B cell (primary cell): ENCODE data around the gene KLHL42. TPM values are rescaled to one million over a fixed set of nuclear protein-coding genes. Genes with fewer than 3 reads are reported as not detected.

Experiments used
- ATAC-seq: fragments of 200-7000 bp; cut with Tn5 transposase; one replicate; pipeline ENCODE4 v1.10.0; 2021; ENCODE audit warnings: low read depth, mild to moderate bottlenecking, moderate number of reproducible peaks, moderate library complexity
- CTCF ChIA-PET: fragments of 350-600 bp; sonication (Branson Sonifier 250); formaldehyde crosslinking; loops from one replicate; lab custom pipeline; 2021; ENCODE audit warnings: antibody characterized with exemption, inconsistent platforms; lab: Charles Lee
- POLR2A ChIA-PET: fragments of 350-600 bp; sonication (Branson Sonifier 250); formaldehyde crosslinking; loops from one replicate; lab custom pipeline; 2021; ENCODE audit warnings: antibody characterized with exemption; lab: Charles Lee
- DNase-seq: peaks from one replicate; pipeline ENCODE4 v3.0.0; 2013
- H2AFZ ChIP-seq: 2 replicates; pipeline ENCODE4 v1.6.1; 2012; ENCODE audit warnings: mild to moderate bottlenecking, low read depth, low read length; ENCODE audit not compliant: insufficient read depth, poor library complexity, severe bottlenecking
- H3K27ac ChIP-seq, 2 donors: 1 replicate in 1 of 2; 2 replicates in 1 of 2; pipeline ENCODE4 v1.5.1; 2012 to 2013; ENCODE audit warnings: low read length in 2 of 2, mild to moderate bottlenecking in 2 of 2, moderate library complexity in 1 of 2
- H3K27me3 ChIP-seq, 4 experiments: fragments of 200-600 bp in 1 of 4; sonication (generic) in 1 of 4; replicated peaks in 1 of 4; 1 replicate in 2 of 4; 2 replicates in 2 of 4; pipeline versions ENCODE4 v1.6.1 to v1.7.0; 2013 to 2016; ENCODE audit warnings: low read length in 3 of 4, mild to moderate bottlenecking in 2 of 4, mixed read lengths in 1 of 4, moderate library complexity in 1 of 4; ENCODE audit not compliant: insufficient read depth in 4 of 4, control insufficient read depth in 3 of 4; ENCODE audit errors: control extremely low read depth in 1 of 4
- H3K36me3 ChIP-seq, 2 experiments: replicated peaks in 1 of 2; 1 replicate in 1 of 2; 2 replicates in 1 of 2; pipeline versions ENCODE4 v1.6.1 to v1.7.1; 2013; ENCODE audit warnings: low read length in 1 of 2; ENCODE audit not compliant: insufficient read depth in 2 of 2, control insufficient read depth in 1 of 2; ENCODE audit errors: control extremely low read depth in 1 of 2, extremely low read depth in 1 of 2
- H3K4me1 ChIP-seq, 2 donors: fragments of 200-600 bp in 1 of 2; sonication (generic) in 1 of 2; 1 replicate in 1 of 2; 2 replicates in 1 of 2; pipeline versions ENCODE4 v1.5.1 to v1.6.1; 2013 to 2017; ENCODE audit warnings: low read length in 2 of 2; ENCODE audit not compliant: control insufficient read depth in 2 of 2, insufficient read depth in 2 of 2
- H3K4me2 ChIP-seq: replicated peaks from 2 replicates; pipeline ENCODE3; 2012; ENCODE audit warnings: mild to moderate bottlenecking, low read depth, low read length; ENCODE audit not compliant: poor library complexity, severe bottlenecking
- H3K4me3 ChIP-seq, 5 experiments: fragments of 200-600 bp in 1 of 5; sonication (generic) in 1 of 5; 1 replicate in 3 of 5; 2 replicates in 2 of 5; pipeline versions ENCODE4 v1.5.1 to v1.7.0; 2011 to 2016; ENCODE audit warnings: low read length in 4 of 5, mild to moderate bottlenecking in 4 of 5, low read depth in 2 of 5, control low read depth in 1 of 5, moderate library complexity in 1 of 5; ENCODE audit not compliant: insufficient read depth in 1 of 5; ENCODE audit errors: control extremely low read depth in 1 of 5, extremely low read depth in 1 of 5
- H3K79me2 ChIP-seq: fragments of 200-600 bp; sonication (generic); one replicate; pipeline ENCODE4 v1.6.0; 2016; ENCODE audit warnings: low read length; ENCODE audit not compliant: control insufficient read depth, insufficient read depth
- H3K9ac ChIP-seq: fragments of 200-600 bp; sonication (generic); 2 replicates; pipeline ENCODE4 v1.6.1; 2017; ENCODE audit warnings: mild to moderate bottlenecking, low read length, moderate library complexity
- H3K9me3 ChIP-seq, 3 donors: one replicate each; pipeline versions ENCODE4 v1.6.1 to v1.7.1; 2013; ENCODE audit warnings: low read length in 2 of 3; ENCODE audit not compliant: control insufficient read depth in 2 of 3, insufficient read depth in 1 of 3; ENCODE audit errors: control extremely low read depth in 1 of 3
- H4K20me1 ChIP-seq: 2 replicates; pipeline ENCODE4 v1.6.0; 2012; ENCODE audit warnings: mild to moderate bottlenecking, low read length; ENCODE audit not compliant: insufficient read depth, control insufficient read depth, poor library complexity, severe bottlenecking
- H3K27ac Mint-ChIP-seq: one replicate; pipeline ENCODE4 v1.8.0; 2021; ENCODE audit warnings: mixed read lengths
- H3K27me3 Mint-ChIP-seq: one replicate; pipeline ENCODE4 v1.8.0; 2021; ENCODE audit warnings: mixed read lengths
- H3K4me1 Mint-ChIP-seq: one replicate; pipeline ENCODE4 v1.8.0; 2021; ENCODE audit warnings: mixed read lengths
- H3K4me3 Mint-ChIP-seq: one replicate; pipeline ENCODE4 v1.8.0; 2021; ENCODE audit warnings: mixed read lengths
- H3K9me3 Mint-ChIP-seq: one replicate; pipeline ENCODE4 v1.8.0; 2022; ENCODE audit warnings: mixed read lengths; ENCODE audit not compliant: insufficient read depth
- EZH2 ChIP-seq: IDR thresholded peaks from 2 replicates; pipeline ENCODE4 v1.6.1; 2012; ENCODE audit warnings: borderline replicate concordance, low read depth, mild to moderate bottlenecking, moderate library complexity, low read length; ENCODE audit not compliant: insufficient read depth, poor library complexity, severe bottlenecking
- WGBS: methylation state at CpG from one replicate; pipeline ENCODE4 v1.1.5; 2013; ENCODE audit warnings: missing lambda C conversion rate; ENCODE audit not compliant: insufficient coverage; 5-methylcytosine and 5-hydroxymethylcytosine counted together
- intact Hi-C: fragments of 100-400 bp; cut with micrococcal nuclease; formaldehyde crosslinking; loops from one replicate; pipeline ENCODE4 v1.10.0; 2022
- polyA plus RNA-seq: library from polyadenylated mRNA; depleted of rRNA; stranded (reverse); fragments of >200 nt; gene quantifications from 2 replicates; pipeline ENCODE4 v1.2.3, GENCODE V29; 2012
- total RNA-seq, 2 donors: library from RNA; stranded (reverse); fragments of 120-200 nt in 1 of 2; gene quantifications; 1 replicate in 1 of 2; 2 replicates in 1 of 2; pipeline versions ENCODE4 v1.2.3 to v1.2.4, GENCODE V29; 2013 to 2022
- TF ChIP-seq, protein P1 (sequence below): fragments of 200-600 bp; IDR thresholded peaks from one replicate; pipeline ENCODE4 v1.8.0; 2022; ENCODE audit warnings: antibody characterized with exemption, mild to moderate bottlenecking

KLHL42 gene
- total and polyA plus RNA-seq, 2 donors (not counting 1 experiment from before 2014, with no cell fraction given) = 11.5 to 20.5 TPM

DNA sequence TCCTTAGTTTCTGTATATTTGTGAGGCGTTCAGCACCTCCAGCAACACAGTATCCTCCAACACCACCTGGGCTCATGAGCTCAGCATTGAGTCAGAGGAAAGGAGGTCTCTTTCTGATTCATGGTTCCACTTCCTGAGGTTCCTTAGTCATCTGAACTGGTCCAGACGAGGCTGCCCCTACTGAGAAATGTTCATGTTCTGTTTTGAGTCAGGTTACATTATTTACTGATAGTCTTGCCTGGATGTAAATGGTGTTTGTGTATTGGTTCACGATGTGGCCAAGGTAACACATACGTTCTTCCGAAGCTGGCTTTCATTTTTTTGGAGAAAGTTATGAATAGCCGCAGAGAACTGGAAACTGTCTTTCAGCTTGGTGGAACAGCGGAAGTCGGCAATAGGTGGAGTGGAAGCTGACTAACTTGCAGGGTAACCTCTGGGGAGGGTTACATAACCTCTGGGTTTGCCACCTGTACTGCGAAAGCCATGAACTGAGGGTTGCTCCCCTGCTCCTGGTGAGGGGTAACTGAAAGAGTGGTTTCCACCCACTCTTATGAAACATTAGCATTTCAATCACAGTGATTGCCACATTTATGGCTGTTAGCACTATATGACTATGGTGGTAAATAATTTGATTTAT is 42.2 kb downstream of the KLHL42 start:
- ChIA-PET POLR2A (no interaction called here), CTCF (interaction anchor here (1.0 to 3.4 kb wide), 9 partner anchors 8 to 119 kb away, joined by 3 to 26 read pairs (median 8); partner anchors contain the start of genes KLHL42 and MANSC4)
- Mint-ChIP-seq H3K4me1 (peaks cover 35% of the 10 kb centered on the region), H3K27ac (peak overlapping the region; percentile 54), H3K4me3 (peak overlapping the region; percentile 63), H3K9me3 (no peaks in the 10 kb centered on the region), H3K27me3 (peaks cover 9% of the 10 kb centered on the region)
- Histone ChIP-seq H3K27me3 (no peaks in the 10 kb centered on the region), H3K4me3 (peak overlapping the region in 2 of 5 experiments; percentile 11 to 23), H3K4me1 (peaks cover 3 to 20% of the 10 kb centered on the region in 2 donors), H3K9ac (peak overlapping the region; percentile 19), H2AFZ (peak overlapping the region; percentile 16), H3K27ac (peak overlapping the region in 1 of 2 donors; percentile 2), H3K4me2 (peak overlapping the region; percentile 45), H3K9me3 (no peaks in the 10 kb centered on the region), H3K79me2 (no peaks in the 10 kb centered on the region), H3K36me3 (no peaks in the 10 kb centered on the region), H4K20me1 (no peaks in the 10 kb centered on the region)
- TF ChIP-seq, protein P1, sequence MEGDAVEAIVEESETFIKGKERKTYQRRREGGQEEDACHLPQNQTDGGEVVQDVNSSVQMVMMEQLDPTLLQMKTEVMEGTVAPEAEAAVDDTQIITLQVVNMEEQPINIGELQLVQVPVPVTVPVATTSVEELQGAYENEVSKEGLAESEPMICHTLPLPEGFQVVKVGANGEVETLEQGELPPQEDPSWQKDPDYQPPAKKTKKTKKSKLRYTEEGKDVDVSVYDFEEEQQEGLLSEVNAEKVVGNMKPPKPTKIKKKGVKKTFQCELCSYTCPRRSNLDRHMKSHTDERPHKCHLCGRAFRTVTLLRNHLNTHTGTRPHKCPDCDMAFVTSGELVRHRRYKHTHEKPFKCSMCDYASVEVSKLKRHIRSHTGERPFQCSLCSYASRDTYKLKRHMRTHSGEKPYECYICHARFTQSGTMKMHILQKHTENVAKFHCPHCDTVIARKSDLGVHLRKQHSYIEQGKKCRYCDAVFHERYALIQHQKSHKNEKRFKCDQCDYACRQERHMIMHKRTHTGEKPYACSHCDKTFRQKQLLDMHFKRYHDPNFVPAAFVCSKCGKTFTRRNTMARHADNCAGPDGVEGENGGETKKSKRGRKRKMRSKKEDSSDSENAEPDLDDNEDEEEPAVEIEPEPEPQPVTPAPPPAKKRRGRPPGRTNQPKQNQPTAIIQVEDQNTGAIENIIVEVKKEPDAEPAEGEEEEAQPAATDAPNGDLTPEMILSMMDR = no peak
- no peak for TF ChIP-seq EZH2
- peak; percentile 49 for DNase-seq
- intact Hi-C loops = no loop called here
- 64% methylated on average over 7 of the region's 9 CpGs for WGBS
- ATAC-seq = peak; percentile 64

DNA sequence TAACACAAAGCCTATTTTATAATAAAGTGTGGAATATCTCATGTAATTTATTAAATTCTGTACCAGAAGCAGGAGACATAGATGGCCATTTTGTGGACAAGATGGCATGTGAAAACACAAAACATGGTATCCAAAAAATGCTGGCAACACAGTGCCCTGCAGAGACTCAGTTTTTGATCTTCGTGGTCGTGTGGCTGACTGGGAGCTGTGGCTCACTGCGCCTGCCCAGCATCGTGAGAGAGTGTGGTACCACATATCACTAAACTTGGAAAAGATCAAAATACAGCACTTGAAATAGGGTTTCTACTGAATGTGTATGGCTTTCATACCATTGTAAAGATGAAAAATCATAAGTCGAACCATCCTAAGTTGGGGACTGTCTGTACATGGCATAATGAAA is 43.0 kb downstream of the KLHL42 start:
- peaks cover 3 to 20% of the 10 kb centered on the region in 2 donors for H3K4me1 ChIP-seq
- peaks cover 9% of the 10 kb centered on the region for H3K27me3 Mint-ChIP-seq
- no peaks in the 10 kb centered on the region for H3K9me3 ChIP-seq
- intact Hi-C loops = no loop called here
- no peak overlapping the region for H2AFZ ChIP-seq
- H3K9me3 Mint-ChIP-seq = no peaks in the 10 kb centered on the region
- 60% methylated on average over 1 of the region's 5 CpGs for WGBS
- peak overlapping the region; percentile 30 for H3K4me3 Mint-ChIP-seq
- H3K27ac ChIP-seq = peak overlapping the region in 1 of 2 donors; percentile 27
- POLR2A ChIA-PET = interaction anchor here (0.8 kb wide), 1 partner anchor 14 kb away, joined by 4 read pairs; no protein-coding TSS in a partner anchor
- no peak for ATAC-seq
- H3K27ac Mint-ChIP-seq = peak overlapping the region; percentile 1
- H3K4me3 ChIP-seq = peak overlapping the region in 3 of 5 experiments; percentile 11 to 39 (median 31)
- TF ChIP-seq, protein P1 = no peak
- TF ChIP-seq EZH2 = no peak
- H4K20me1 ChIP-seq = no peaks in the 10 kb centered on the region
- peak overlapping the region; percentile 45 for H3K4me2 ChIP-seq
- no peak for DNase-seq
- CTCF ChIA-PET = interaction anchor here (2.3 kb wide), 1 partner anchor 24 kb away, joined by 10 read pairs; no protein-coding TSS in a partner anchor
- H3K4me1 Mint-ChIP-seq = peaks cover 35% of the 10 kb centered on the region
- no peaks in the 10 kb centered on the region for H3K36me3 ChIP-seq
- H3K27me3 ChIP-seq = no peaks in the 10 kb centered on the region
- H3K9ac ChIP-seq = peak overlapping the region; percentile 35
- H3K79me2 ChIP-seq = no peaks in the 10 kb centered on the region
